SK-N-SH treated with all-trans-retinoic acid at 6 μM for 48 hours (cell line): Measurements from ENCODE around the gene PARP14.

ENCODE experiments used
- ARNTL ChIP-seq: fragments of 450-650 bp; formaldehyde crosslinking; IDR thresholded peaks from 2 replicates; pipeline ENCODE4 v1.5.0; 2020; ENCODE audit warnings: low read depth, mild to moderate bottlenecking, moderate library complexity, borderline replicate concordance
- CSDC2 ChIP-seq: fragments of 250-450 bp; sonication (Bioruptor Pico); IDR thresholded peaks from 2 replicates; pipeline ENCODE4 v1.5.0; 2020; ENCODE audit warnings: mild to moderate bottlenecking, moderate library complexity
- ESRRG ChIP-seq: fragments of 250-450 bp; sonication (Bioruptor Pico); IDR thresholded peaks from 2 replicates; pipeline ENCODE4 v1.6.1; 2021; ENCODE audit warnings: mild to moderate bottlenecking
- ISL1 ChIP-seq: fragments of 250-450 bp; sonication (Bioruptor Pico); IDR thresholded peaks from 2 replicates; pipeline ENCODE4 v2.1.2; 2022; ENCODE audit warnings: mild to moderate bottlenecking, moderate library complexity
- RARB ChIP-seq: fragments of 250-450 bp; sonication (Bioruptor Pico); IDR thresholded peaks from 2 replicates; pipeline ENCODE4 v1.8.0; 2021; ENCODE audit warnings: mild to moderate bottlenecking, moderate library complexity
- ZFP30 ChIP-seq: fragments of 450-650 bp; formaldehyde crosslinking; IDR thresholded peaks from 2 replicates; pipeline ENCODE4 v1.5.0; 2022; ENCODE audit warnings: mild to moderate bottlenecking, moderate library complexity
- TF ChIP-seq, protein P1 (sequence below): fragments of 250-450 bp; sonication (Bioruptor Pico); IDR thresholded peaks from 2 replicates; pipeline ENCODE4 v1.8.0; 2020; ENCODE audit warnings: mild to moderate bottlenecking, moderate library complexity, borderline replicate concordance
- TF ChIP-seq, protein P2 (sequence below): fragments of 250-450 bp; sonication (Bioruptor Pico); IDR thresholded peaks from 2 replicates; pipeline ENCODE4 v1.5.1; 2021; ENCODE audit warnings: mild to moderate bottlenecking, moderate library complexity
- TF ChIP-seq, protein P3 (sequence below): fragments of 250-450 bp; sonication (Bioruptor Pico); IDR thresholded peaks from 2 replicates; pipeline ENCODE4 v1.8.0; 2021; ENCODE audit warnings: low read depth, mild to moderate bottlenecking, moderate library complexity, borderline replicate concordance
- TF ChIP-seq, protein P4 (sequence below): fragments of 250-450 bp; sonication (Bioruptor Pico); IDR thresholded peaks from 2 replicates; pipeline ENCODE4 v1.5.1; 2020; ENCODE audit warnings: low read depth, mild to moderate bottlenecking, moderate library complexity

DNA sequence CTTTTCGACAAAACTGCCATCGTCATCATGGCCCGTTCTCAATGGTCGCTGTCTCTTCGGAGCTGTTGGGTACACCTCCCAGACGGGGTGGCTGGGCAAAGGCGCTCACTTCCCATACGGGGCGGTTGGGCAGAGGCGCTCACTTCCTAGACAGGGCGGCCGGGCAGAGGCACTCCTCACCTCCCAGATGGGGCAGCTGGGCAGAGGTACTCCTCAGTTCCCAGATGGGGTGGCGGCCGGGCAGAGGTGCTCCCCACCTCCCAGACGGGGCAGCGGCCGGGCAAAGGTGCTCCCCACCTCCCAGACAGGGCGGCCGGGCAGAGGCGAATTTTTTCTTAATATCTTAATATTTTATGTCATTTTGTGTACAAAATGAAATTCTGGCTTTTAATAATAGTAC is 44.5 kb downstream of the PARP14 start:
- no peak for TF ChIP-seq ISL1
- TF ChIP-seq, protein P1, sequence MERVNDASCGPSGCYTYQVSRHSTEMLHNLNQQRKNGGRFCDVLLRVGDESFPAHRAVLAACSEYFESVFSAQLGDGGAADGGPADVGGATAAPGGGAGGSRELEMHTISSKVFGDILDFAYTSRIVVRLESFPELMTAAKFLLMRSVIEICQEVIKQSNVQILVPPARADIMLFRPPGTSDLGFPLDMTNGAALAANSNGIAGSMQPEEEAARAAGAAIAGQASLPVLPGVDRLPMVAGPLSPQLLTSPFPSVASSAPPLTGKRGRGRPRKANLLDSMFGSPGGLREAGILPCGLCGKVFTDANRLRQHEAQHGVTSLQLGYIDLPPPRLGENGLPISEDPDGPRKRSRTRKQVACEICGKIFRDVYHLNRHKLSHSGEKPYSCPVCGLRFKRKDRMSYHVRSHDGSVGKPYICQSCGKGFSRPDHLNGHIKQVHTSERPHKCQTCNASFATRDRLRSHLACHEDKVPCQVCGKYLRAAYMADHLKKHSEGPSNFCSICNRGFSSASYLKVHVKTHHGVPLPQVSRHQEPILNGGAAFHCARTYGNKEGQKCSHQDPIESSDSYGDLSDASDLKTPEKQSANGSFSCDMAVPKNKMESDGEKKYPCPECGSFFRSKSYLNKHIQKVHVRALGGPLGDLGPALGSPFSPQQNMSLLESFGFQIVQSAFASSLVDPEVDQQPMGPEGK, result no peak
- TF ChIP-seq RARB (CRISPR knock-in tag), result no peak
- TF ChIP-seq ZFP30 (CRISPR knock-in tag), result no peak
- TF ChIP-seq CSDC2 (CRISPR knock-in tag), result no peak
- TF ChIP-seq, protein P2, sequence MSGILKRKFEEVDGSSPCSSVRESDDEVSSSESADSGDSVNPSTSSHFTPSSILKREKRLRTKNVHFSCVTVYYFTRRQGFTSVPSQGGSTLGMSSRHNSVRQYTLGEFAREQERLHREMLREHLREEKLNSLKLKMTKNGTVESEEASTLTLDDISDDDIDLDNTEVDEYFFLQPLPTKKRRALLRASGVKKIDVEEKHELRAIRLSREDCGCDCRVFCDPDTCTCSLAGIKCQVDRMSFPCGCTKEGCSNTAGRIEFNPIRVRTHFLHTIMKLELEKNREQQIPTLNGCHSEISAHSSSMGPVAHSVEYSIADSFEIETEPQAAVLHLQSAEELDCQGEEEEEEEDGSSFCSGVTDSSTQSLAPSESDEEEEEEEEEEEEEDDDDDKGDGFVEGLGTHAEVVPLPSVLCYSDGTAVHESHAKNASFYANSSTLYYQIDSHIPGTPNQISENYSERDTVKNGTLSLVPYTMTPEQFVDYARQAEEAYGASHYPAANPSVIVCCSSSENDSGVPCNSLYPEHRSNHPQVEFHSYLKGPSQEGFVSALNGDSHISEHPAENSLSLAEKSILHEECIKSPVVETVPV (CRISPR knock-in tag), result no peak
- TF ChIP-seq, protein P3, sequence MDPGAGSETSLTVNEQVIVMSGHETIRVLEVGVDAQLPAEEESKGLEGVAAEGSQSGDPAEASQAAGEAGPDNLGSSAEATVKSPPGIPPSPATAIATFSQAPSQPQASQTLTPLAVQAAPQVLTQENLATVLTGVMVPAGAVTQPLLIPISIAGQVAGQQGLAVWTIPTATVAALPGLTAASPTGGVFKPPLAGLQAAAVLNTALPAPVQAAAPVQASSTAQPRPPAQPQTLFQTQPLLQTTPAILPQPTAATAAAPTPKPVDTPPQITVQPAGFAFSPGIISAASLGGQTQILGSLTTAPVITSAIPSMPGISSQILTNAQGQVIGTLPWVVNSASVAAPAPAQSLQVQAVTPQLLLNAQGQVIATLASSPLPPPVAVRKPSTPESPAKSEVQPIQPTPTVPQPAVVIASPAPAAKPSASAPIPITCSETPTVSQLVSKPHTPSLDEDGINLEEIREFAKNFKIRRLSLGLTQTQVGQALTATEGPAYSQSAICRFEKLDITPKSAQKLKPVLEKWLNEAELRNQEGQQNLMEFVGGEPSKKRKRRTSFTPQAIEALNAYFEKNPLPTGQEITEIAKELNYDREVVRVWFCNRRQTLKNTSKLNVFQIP (CRISPR knock-in tag), result no peak
- no peak for TF ChIP-seq ARNTL (CRISPR knock-in tag)
- TF ChIP-seq, protein P4, sequence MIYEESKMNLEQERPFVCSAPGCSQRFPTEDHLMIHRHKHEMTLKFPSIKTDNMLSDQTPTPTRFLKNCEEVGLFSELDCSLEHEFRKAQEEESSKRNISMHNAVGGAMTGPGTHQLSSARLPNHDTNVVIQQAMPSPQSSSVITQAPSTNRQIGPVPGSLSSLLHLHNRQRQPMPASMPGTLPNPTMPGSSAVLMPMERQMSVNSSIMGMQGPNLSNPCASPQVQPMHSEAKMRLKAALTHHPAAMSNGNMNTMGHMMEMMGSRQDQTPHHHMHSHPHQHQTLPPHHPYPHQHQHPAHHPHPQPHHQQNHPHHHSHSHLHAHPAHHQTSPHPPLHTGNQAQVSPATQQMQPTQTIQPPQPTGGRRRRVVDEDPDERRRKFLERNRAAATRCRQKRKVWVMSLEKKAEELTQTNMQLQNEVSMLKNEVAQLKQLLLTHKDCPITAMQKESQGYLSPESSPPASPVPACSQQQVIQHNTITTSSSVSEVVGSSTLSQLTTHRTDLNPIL (CRISPR knock-in tag), result no peak
- TF ChIP-seq ESRRG (CRISPR knock-in tag), result no peak
